Measurements from ENCODE around the gene PDGFRB.
A peak's percentile ranks its signal among the peaks of the same experiment; 100 is the strongest.

The PDGFRB gene

GRCh38 chr5:150130493-150130922 lies 25.1 kb downstream of the PDGFRB start:
- no peak for DNase-seq (ENCODE audit: low read depth in 3 of 3)

GRCh38 chr5:150129813-150130492 lies 25.7 kb downstream of the PDGFRB start:
- DNase-seq (ENCODE audit: low read depth in 3 of 3), result peak; percentile 18 to 49 (median 22)

- no peak for DNase-seq (ENCODE audit: low read depth in 3 of 3)
Measured at GRCh38 chr5:150129454-150129812, 26.2 kb downstream of the PDGFRB start.

GRCh38 chr5:150126921-150127265 lies 28.8 kb downstream of the PDGFRB start:
- no peak for DNase-seq (ENCODE audit: low read depth in 3 of 3)

- DNase-seq (ENCODE audit: low read depth in 3 of 3), result no peak
Measured at GRCh38 chr5:150126199-150126920, 29.3 kb downstream of the PDGFRB start.

GRCh38 chr5:150125334-150125733 lies 30.3 kb downstream of the PDGFRB start:
- no peak for DNase-seq (ENCODE audit: low read depth in 3 of 3)

GRCh38 chr5:150124596-150124995 lies 31.0 kb downstream of the PDGFRB start:
- DNase-seq (ENCODE audit: low read depth in 3 of 3), result no peak

GRCh38 chr5:150124111-150124557 lies 31.5 kb downstream of the PDGFRB start:
- DNase-seq (ENCODE audit: low read depth in 3 of 3), result no peak

GRCh38 chr5:150123542-150123941 lies 32.1 kb downstream of the PDGFRB start:
- DNase-seq (ENCODE audit: low read depth in 3 of 3), result no peak

GRCh38 chr5:150122536-150123481 lies 32.8 kb downstream of the PDGFRB start:
- no peak for DNase-seq (ENCODE audit: low read depth in 3 of 3)

GRCh38 chr5:150122158-150122510 lies 33.5 kb downstream of the PDGFRB start:
- peak in 2 of 3 donors; percentile 11 to 12 for DNase-seq (ENCODE audit: low read depth in 3 of 3)

- no peak for DNase-seq (ENCODE audit: low read depth in 3 of 3)
Measured at GRCh38 chr5:150121448-150122157, 34.0 kb downstream of the PDGFRB start.

GRCh38 chr5:150120617-150121447 lies 34.8 kb downstream of the PDGFRB start:
- no peak for DNase-seq (ENCODE audit: low read depth in 3 of 3)

GRCh38 chr5:150120062-150120441 lies 35.6 kb downstream of the PDGFRB start:
- DNase-seq (ENCODE audit: low read depth in 3 of 3), result no peak

GRCh38 chr5:150119421-150120061 lies 36.1 kb downstream of the PDGFRB start:
- DNase-seq (ENCODE audit: low read depth in 3 of 3), result no peak

- no peak for DNase-seq (ENCODE audit: low read depth in 3 of 3)
Measured at GRCh38 chr5:150118561-150119229, 37.0 kb downstream of the PDGFRB start.

GRCh38 chr5:150117945-150118560 lies 37.6 kb downstream of the PDGFRB start:
- no peak for DNase-seq (ENCODE audit: low read depth in 3 of 3)

- no peak for DNase-seq (ENCODE audit: low read depth in 3 of 3)
Measured at GRCh38 chr5:150116667-150117400, 38.8 kb downstream of the PDGFRB start.

Measured in stimulated activated CD4-positive, alpha-beta T cell treated with anti-CD3 and anti-CD28 coated beads, TNF-alpha, amount 100 ng/mL, for 48 hours (primary cell).